SH-SY5Y (cell line): Measurements from ENCODE around the gene FGD4.

Experiments
- GATA2 ChIP-seq: IDR thresholded peaks from 2 replicates; pipeline ENCODE4 v1.6.1; 2011; ENCODE audit warnings: mild to moderate bottlenecking, low read depth, low read length
- GATA3 ChIP-seq: IDR thresholded peaks from 2 replicates; pipeline ENCODE4 v1.6.1; 2011; ENCODE audit warnings: low read depth, mild to moderate bottlenecking, low read length, moderate library complexity

FGD4 gene

GRCh38 chr12:32399370-32400113, at the start of gene FGD4:
FGD4 (plus strand) TSS chr12:32399558.
- TF ChIP-seq GATA3: no peak
- no peak for TF ChIP-seq GATA2

- TF ChIP-seq GATA2: no peak
- no peak for TF ChIP-seq GATA3
These were observed 45.8 kb upstream of the FGD4 start for GRCh38 chr12:32353540-32353939.

- TF ChIP-seq GATA3: no peak
- TF ChIP-seq GATA2: no peak
These were observed 41.6 kb upstream of the FGD4 start for GRCh38 chr12:32357601-32358249.

- TF ChIP-seq GATA3 (no peak), GATA2 (no peak)
These were observed 38.4 kb upstream of the FGD4 start for GRCh38 chr12:32360956-32361355.

- TF ChIP-seq GATA2 (no peak), GATA3 (no peak)
These were observed 36.5 kb upstream of the FGD4 start for GRCh38 chr12:32362892-32363291.

GRCh38 chr12:32365473-32366064, 33.8 kb upstream of the FGD4 start:
- no peak for TF ChIP-seq GATA2
- no peak for TF ChIP-seq GATA3

- TF ChIP-seq GATA3 (no peak), GATA2 (no peak)
These were observed 32.6 kb upstream of the FGD4 start for GRCh38 chr12:32366714-32367113.

- TF ChIP-seq GATA2 (no peak), GATA3 (no peak)
These were observed 32.0 kb upstream of the FGD4 start for GRCh38 chr12:32367381-32367780.

GRCh38 chr12:32369202-32369601, 30.2 kb upstream of the FGD4 start:
- TF ChIP-seq GATA2 (no peak), GATA3 (no peak)

GRCh38 chr12:32377344-32378055, 21.9 kb upstream of the FGD4 start:
- no peak for TF ChIP-seq GATA3
- no peak for TF ChIP-seq GATA2

- TF ChIP-seq GATA2: no peak
- no peak for TF ChIP-seq GATA3
These were observed 20.1 kb upstream of the FGD4 start for GRCh38 chr12:32379213-32379612.

GRCh38 chr12:32379667-32380066, 19.7 kb upstream of the FGD4 start:
- TF ChIP-seq GATA3 (no peak), GATA2 (no peak)

- TF ChIP-seq GATA3 (no peak), GATA2 (no peak)
These were observed 17.1 kb upstream of the FGD4 start for GRCh38 chr12:32382226-32382625.

- TF ChIP-seq GATA2 (no peak), GATA3 (no peak)
These were observed 8.7 kb upstream of the FGD4 start for GRCh38 chr12:32390572-32391219.

GRCh38 chr12:32395026-32395425, 4.3 kb upstream of the FGD4 start:
- TF ChIP-seq GATA2 (no peak), GATA3 (no peak)

GRCh38 chr12:32397696-32398095, 1.7 kb upstream of the FGD4 start:
- TF ChIP-seq GATA3 (no peak), GATA2 (no peak)
